IMR-90 (cell line): ENCODE results near the gene NR5A2. TPM values are rescaled to one million over a fixed set of nuclear protein-coding genes. Genes with fewer than 3 reads are reported as not detected.

ENCODE experiments used
- ATAC-seq: fragments of 200-7000 bp; cut with Tn5 transposase; 2 replicates; pipeline ENCODE4 v1.9.1; 2020; ENCODE audit warnings: low read depth, mild to moderate bottlenecking, moderate library complexity
- BruUV-seq: library from RNA; stranded (reverse); fragments of 400-500 nt; replicated peaks from 2 replicates; lab custom pipeline; 2021; lab: Mats Ljungman, UMichigan
- CTCF ChIA-PET: fragments of 300-600 bp; formaldehyde crosslinking; extraction: SDS; loops from one replicate; lab custom pipeline; 2021; ENCODE audit warnings: antibody characterized with exemption; lab: Yijun Ruan, JAX
- POLR2A ChIA-PET: fragments of 300-600 bp; sonication (Branson Sonifier 250); formaldehyde crosslinking; loops from one replicate; lab custom pipeline; 2022; ENCODE audit warnings: antibody characterized with exemption; ENCODE audit not compliant: unreplicated experiment; lab: Charles Lee
- DNase-seq: peaks from one replicate; pipeline ENCODE4 v3.0.0; 2013
- H2AFZ ChIP-seq: replicated peaks from 2 replicates; pipeline ENCODE3; 2013; ENCODE audit warnings: low read length, mild to moderate bottlenecking; ENCODE audit not compliant: poor library complexity
- H2AK5ac ChIP-seq: 2 replicates; pipeline ENCODE4 v1.6.1; 2013; ENCODE audit warnings: low read depth, low read length, inconsistent platforms
- H2AK9ac ChIP-seq: replicated peaks from 2 replicates; pipeline ENCODE3; 2013; ENCODE audit warnings: mild to moderate bottlenecking, low read depth, low read length, moderate library complexity; ENCODE audit not compliant: poor library complexity
- H2BK120ac ChIP-seq: 2 replicates; pipeline ENCODE4 v1.6.1; 2013; ENCODE audit warnings: low read depth, low read length, inconsistent platforms
- H2BK15ac ChIP-seq: 3 replicates; pipeline ENCODE4 v1.6.1; 2013; ENCODE audit warnings: low read depth, low read length, inconsistent platforms
- H2BK20ac ChIP-seq: 2 replicates; pipeline ENCODE4 v1.6.1; 2013; ENCODE audit warnings: low read depth, mild to moderate bottlenecking, inconsistent platforms, low read length, moderate library complexity
- H2BK5ac ChIP-seq: 2 replicates; pipeline ENCODE4 v1.6.1; 2013; ENCODE audit warnings: mild to moderate bottlenecking, low read depth, low read length, inconsistent platforms; ENCODE audit not compliant: poor library complexity, severe bottlenecking
- H3K14ac ChIP-seq: replicated peaks from 2 replicates; pipeline ENCODE4 v1.6.1; 2013; ENCODE audit warnings: low read depth, low read length, inconsistent platforms
- H3K18ac ChIP-seq: 2 replicates; pipeline ENCODE4 v1.6.1; 2013; ENCODE audit warnings: low read depth, low read length, control low read depth
- H3K23ac ChIP-seq: 2 replicates; pipeline ENCODE4 v1.6.1; 2013; ENCODE audit warnings: low read depth, low read length, inconsistent platforms
- H3K27ac ChIP-seq: 2 replicates; pipeline ENCODE4 v1.5.1; 2013; ENCODE audit warnings: mild to moderate bottlenecking, control low read depth, low read length; ENCODE audit not compliant: insufficient read depth
- H3K27me3 ChIP-seq: 2 replicates; pipeline ENCODE4 v1.6.1; 2013; ENCODE audit warnings: low read length; ENCODE audit not compliant: control insufficient read depth, insufficient read depth
- H3K36me3 ChIP-seq: 2 replicates; pipeline ENCODE4 v1.6.1; 2013; ENCODE audit warnings: low read length, mixed read lengths; ENCODE audit not compliant: control insufficient read depth, insufficient read depth
- H3K4ac ChIP-seq: 2 replicates; pipeline ENCODE4 v1.6.1; 2013; ENCODE audit warnings: low read depth, low read length, inconsistent platforms
- H3K4me1 ChIP-seq: 2 replicates; pipeline ENCODE4 v1.6.1; 2013; ENCODE audit warnings: low read length, mixed read lengths; ENCODE audit not compliant: control insufficient read depth, insufficient read depth
- H3K4me2 ChIP-seq: 2 replicates; pipeline ENCODE4 v1.6.1; 2013; ENCODE audit warnings: low read depth, mild to moderate bottlenecking, control low read depth, low read length, moderate library complexity
- H3K4me3 ChIP-seq: 2 replicates; pipeline ENCODE4 v1.5.1; 2013; ENCODE audit warnings: low read depth, mild to moderate bottlenecking, control low read depth, low read length, moderate library complexity; ENCODE audit not compliant: insufficient read depth
- H3K56ac ChIP-seq: 2 replicates; pipeline ENCODE4 v1.6.1; 2013; ENCODE audit warnings: low read length, inconsistent platforms; ENCODE audit not compliant: insufficient read depth; ENCODE audit errors: extremely low read depth
- H3K79me1 ChIP-seq, 2 experiments: 2 replicates each; pipeline ENCODE4 v1.6.1; 2013; ENCODE audit warnings: low read length in 2 of 2, inconsistent platforms in 1 of 2, low read depth in 1 of 2
- H3K9ac ChIP-seq: 2 replicates; pipeline ENCODE4 v1.6.1; 2013; ENCODE audit warnings: low read depth, low read length, control low read depth
- H3K9me1 ChIP-seq: 2 replicates; pipeline ENCODE4 v1.6.1; 2013; ENCODE audit warnings: low read length, inconsistent platforms; ENCODE audit not compliant: insufficient read depth
- H3K9me3 ChIP-seq: 2 replicates; pipeline ENCODE4 v1.6.1; 2013; ENCODE audit warnings: low read length; ENCODE audit not compliant: control insufficient read depth, insufficient read depth
- H4K20me1 ChIP-seq: 2 replicates; pipeline ENCODE4 v1.6.1; 2013; ENCODE audit warnings: low read length, inconsistent platforms; ENCODE audit not compliant: insufficient read depth
- H4K5ac ChIP-seq: 2 replicates; pipeline ENCODE4 v1.6.1; 2013; ENCODE audit warnings: mild to moderate bottlenecking, low read depth, low read length, control low read depth
- H4K8ac ChIP-seq, 2 experiments: 2 replicates each; pipeline ENCODE4 v1.6.1; 2013; ENCODE audit warnings: low read depth in 2 of 2, low read length in 2 of 2, control low read depth in 1 of 2, inconsistent platforms in 1 of 2
- H4K91ac ChIP-seq: 2 replicates; pipeline ENCODE4 v1.6.1; 2013; ENCODE audit warnings: low read depth, low read length, inconsistent platforms; ENCODE audit not compliant: insufficient read depth
- BHLHE40 ChIP-seq: fragments of 150-350 bp; IDR thresholded peaks from 2 replicates; pipeline ENCODE4 v1.6.1; 2016; ENCODE audit warnings: mild to moderate bottlenecking, low read depth, low read length
- CEBPB ChIP-seq: IDR thresholded peaks from 2 replicates; pipeline ENCODE4 v1.6.1; 2012; ENCODE audit warnings: low read depth, low read length, improper control_type of control experiment
- CHD1 ChIP-seq: IDR thresholded peaks from 2 replicates; pipeline ENCODE4 v1.6.1; 2012; ENCODE audit warnings: low read depth, low read length, improper control_type of control experiment
- CTCF ChIP-seq: conservative IDR thresholded peaks from 2 replicates; pipeline ENCODE4 v1.5.1; 2012; ENCODE audit warnings: mild to moderate bottlenecking, low read depth, low read length, improper control_type of control experiment
- ELK1 ChIP-seq: fragments of 150-350 bp; IDR thresholded peaks from 2 replicates; pipeline ENCODE4 v1.6.1; 2016; ENCODE audit warnings: low read depth, mild to moderate bottlenecking, low read length, moderate library complexity, borderline replicate concordance
- FOS ChIP-seq: fragments of 150-350 bp; IDR thresholded peaks from 2 replicates; pipeline ENCODE4 v1.6.1; 2016; ENCODE audit warnings: low read depth, low read length
- MAFK ChIP-seq: IDR thresholded peaks from 2 replicates; pipeline ENCODE4 v1.6.1; 2012; ENCODE audit warnings: low read depth, low read length, improper control_type of control experiment
- MAZ ChIP-seq: IDR thresholded peaks from 2 replicates; pipeline ENCODE4 v1.6.1; 2012; ENCODE audit warnings: low read depth, mild to moderate bottlenecking, low read length, improper control_type of control experiment, moderate library complexity, borderline replicate concordance
- MXI1 ChIP-seq: IDR thresholded peaks from 2 replicates; pipeline ENCODE4 v1.6.1; 2012; ENCODE audit warnings: low read depth, mild to moderate bottlenecking, low read length, moderate library complexity, borderline replicate concordance
- NFE2L2 ChIP-seq: fragments of 150-350 bp; IDR thresholded peaks from 2 replicates; pipeline ENCODE4 v1.6.1; 2016; ENCODE audit warnings: low read depth, mild to moderate bottlenecking, low read length
- POLR2A ChIP-seq: IDR thresholded peaks from 2 replicates; pipeline ENCODE4 v1.6.1; 2012; ENCODE audit warnings: mild to moderate bottlenecking, low read depth, low read length
- RAD21 ChIP-seq: IDR thresholded peaks from 2 replicates; pipeline ENCODE4 v1.6.1; 2012; ENCODE audit warnings: low read length, improper control_type of control experiment
- RCOR1 ChIP-seq: IDR thresholded peaks from 2 replicates; pipeline ENCODE4 v1.6.1; 2012; ENCODE audit warnings: mild to moderate bottlenecking, low read length, improper control_type of control experiment; ENCODE audit not compliant: insufficient replicate concordance
- RFX5 ChIP-seq: IDR thresholded peaks from 2 replicates; pipeline ENCODE4 v1.8.0; 2012; ENCODE audit warnings: low read depth, mild to moderate bottlenecking, low read length, moderate library complexity
- SMC3 ChIP-seq: fragments of 150-350 bp; IDR thresholded peaks from 2 replicates; pipeline ENCODE4 v1.6.1; 2016; ENCODE audit warnings: low read depth, mild to moderate bottlenecking, antibody characterized with exemption, low read length, moderate library complexity
- USF2 ChIP-seq: fragments of 150-350 bp; IDR thresholded peaks from 2 replicates; pipeline ENCODE4 v1.6.1; 2017; ENCODE audit warnings: mild to moderate bottlenecking, antibody characterized with exemption, low read length, low read depth
- WGBS, 2 experiments: methylation state at CpG; one replicate each; pipeline versions ENCODE4 v1.1.5 to v1.1.7; 2013; ENCODE audit warnings: missing lambda C conversion rate in 2 of 2; ENCODE audit not compliant: insufficient read length in 1 of 2; ENCODE audit errors: extremely low coverage in 2 of 2; 5-methylcytosine and 5-hydroxymethylcytosine counted together
- dilution Hi-C: fragments of 300-500 bp; cut with HindIII; formaldehyde crosslinking; loops from one replicate; pipeline ENCODE4 v1.14.3; 2018; ENCODE audit warnings: low sequenced_read_pairs; ENCODE audit not compliant: unreplicated experiment
- in situ Hi-C: fragments of 300-500 bp; cut with MboI; formaldehyde crosslinking; loops from 3 replicates; pipeline ENCODE4 v1.14.3; 2019; ENCODE audit warnings: low sequenced_read_pairs, inconsistent platforms, mixed read lengths
- intact Hi-C: fragments of 100-400 bp; cut with micrococcal nuclease; formaldehyde crosslinking; loops from 2 replicates; pipeline ENCODE4 v1.10.0; 2022
- polyA plus RNA-seq, 3 experiments: library from polyadenylated mRNA; depleted of rRNA; stranded (reverse); fragments of >200 nt; gene quantifications; 2 replicates each; pipeline ENCODE4 v1.2.3, GENCODE V29; 2012; ENCODE audit warnings: low replicate concordance in 1 of 3
- total RNA-seq: library from RNA; depleted of rRNA; stranded (reverse); fragments of >200 nt; gene quantifications from 2 replicates; pipeline ENCODE4 v1.2.3, GENCODE V29; 2012

Gene NR5A2
- total and polyA plus RNA-seq, 2 of the 4 experiments (the other 2 are of a cell fraction): 0.03 to 0.18 TPM

- Histone ChIP-seq H4K8ac (no peak overlapping the region), H3K36me3 (no peaks in the 10 kb centered on the region), H4K20me1 (no peaks in the 10 kb centered on the region), H3K23ac (no peak overlapping the region), H3K4me2 (no peak overlapping the region), H2BK120ac (no peak overlapping the region), H3K9me3 (no peaks in the 10 kb centered on the region), H3K27me3 (no peaks in the 10 kb centered on the region; the same call in none of the 2 replicates), H3K27ac (no peak overlapping the region), H2BK15ac (no peak overlapping the region), H2BK20ac (no peak overlapping the region), H3K4me3 (no peak overlapping the region), H2AFZ (no peak overlapping the region), H3K9ac (no peak overlapping the region), H3K9me1 (no peaks in the 10 kb centered on the region), H2AK5ac (no peak overlapping the region), H4K5ac (no peak overlapping the region), H3K56ac (no peak overlapping the region), H3K4me1 (peaks cover 2% of the 10 kb centered on the region; the same call in 1 of the 2 replicates), H3K14ac (no peak overlapping the region), H3K79me1 (no peaks in the 10 kb centered on the region), H3K18ac (no peak overlapping the region), H3K4ac (no peak overlapping the region), H4K91ac (no peak overlapping the region), H2AK9ac (no peak overlapping the region), H2BK5ac (no peak overlapping the region)
- BruUV-seq: no TSS peak
- WGBS, 2 experiments: no CpG with 5 or more reads among the region's 3 CpGs
- intact Hi-C loops: no loop called here
- no peak for DNase-seq
- dilution Hi-C loops: no loop called here
- TF ChIP-seq FOS: no peak
- TF ChIP-seq CEBPB: no peak
- TF ChIP-seq BHLHE40: no peak
- no peak for TF ChIP-seq RFX5
- TF ChIP-seq CTCF: no peak
- no peak for TF ChIP-seq CHD1
- no peak for TF ChIP-seq RCOR1
- no peak for TF ChIP-seq MXI1
- no peak for TF ChIP-seq MAFK
- TF ChIP-seq ELK1: no peak
- no peak for TF ChIP-seq USF2
- no peak for TF ChIP-seq NFE2L2
- TF ChIP-seq POLR2A: no peak
- TF ChIP-seq RAD21: no peak
- TF ChIP-seq SMC3: no peak
- TF ChIP-seq MAZ: no peak
- POLR2A ChIA-PET: no interaction called here
- in situ Hi-C loops: no loop called here
- CTCF ChIA-PET: no interaction called here
- ATAC-seq: no peak
These were observed 44.0 kb upstream of the NR5A2 start for GRCh38 chr1:199983531-199983930.
